ENCODE results near the gene VAV3.
"Not testable (repeated sequence)": the region's sequence is repeated elsewhere in the genome, so short reads cannot be mapped to it uniquely, and the experiment has no call there.

Gene VAV3

GRCh38 chr1:107702946-107703571, 261.9 kb downstream of the VAV3 start:
- DNase-seq (ENCODE audit: low read depth) = peak; percentile 55
- H3K4me3 ChIP-seq (ENCODE audit: low read length) = no peak overlapping the region
- TF ChIP-seq CTCF (conservative IDR thresholded peaks at IDR 0.05; ENCODE audit: low read length) = no peak

- H3K4me3 ChIP-seq (ENCODE audit: low read length) = not testable (repeated sequence)
- DNase-seq (ENCODE audit: low read depth) = peak; percentile 65
Observed at GRCh38 chr1:107700651-107701050, 264.3 kb downstream of the VAV3 start.

GRCh38 chr1:107698161-107698560, 266.8 kb downstream of the VAV3 start:
- no peak for DNase-seq (ENCODE audit: low read depth)
- no peak overlapping the region for H3K4me3 ChIP-seq (ENCODE audit: low read length)
- TF ChIP-seq CTCF (conservative IDR thresholded peaks at IDR 0.05; ENCODE audit: low read length) = no peak

GRCh38 chr1:107695341-107695740, 269.6 kb downstream of the VAV3 start:
- DNase-seq (ENCODE audit: low read depth) = peak; percentile 6
- no peak overlapping the region for H3K4me3 ChIP-seq (ENCODE audit: low read length)
- no peak for TF ChIP-seq CTCF (conservative IDR thresholded peaks at IDR 0.05; ENCODE audit: low read length)

GRCh38 chr1:107692580-107693345, 272.2 kb downstream of the VAV3 start:
- H3K4me3 ChIP-seq (ENCODE audit: low read length) = no peak overlapping the region
- no peak for TF ChIP-seq CTCF (conservative IDR thresholded peaks at IDR 0.05; ENCODE audit: low read length)
- DNase-seq (ENCODE audit: low read depth) = no peak

GRCh38 chr1:107691540-107691939, 273.4 kb downstream of the VAV3 start:
- DNase-seq (ENCODE audit: low read depth) = no peak
- TF ChIP-seq CTCF (conservative IDR thresholded peaks at IDR 0.05; ENCODE audit: low read length) = no peak
- H3K4me3 ChIP-seq (ENCODE audit: low read length) = no peak overlapping the region

GRCh38 chr1:107690491-107690890, 274.5 kb downstream of the VAV3 start:
- no peak for TF ChIP-seq CTCF (conservative IDR thresholded peaks at IDR 0.05; ENCODE audit: low read length)
- DNase-seq (ENCODE audit: low read depth) = no peak
- no peak overlapping the region for H3K4me3 ChIP-seq (ENCODE audit: low read length)

Data from AG10803 (cell line).